Endothelial cell of umbilical vein (primary cell): ENCODE measurements around the gene COQ2. TPM values are rescaled to one million over a fixed set of nuclear protein-coding genes. Genes with fewer than 3 reads are reported as not detected.

Experiments
- BruUV-seq: library from RNA; stranded (reverse); fragments of 400-500 nt; replicated peaks from 2 replicates; lab custom pipeline; 2021; lab: Mats Ljungman, UMichigan
- CTCF ChIA-PET: fragments of 300-600, 350-600 bp; sonication (Branson Sonifier 250); formaldehyde crosslinking; loops from one replicate; lab custom pipeline; 2021; ENCODE audit warnings: antibody characterized with exemption, inconsistent platforms; lab: Charles Lee
- POLR2A ChIA-PET: fragments of 300-600, 350-600 bp; sonication (Branson Sonifier 250); formaldehyde crosslinking; loops from one replicate; lab custom pipeline; 2021; ENCODE audit warnings: antibody characterized with exemption, inconsistent platforms; lab: Charles Lee
- DNase-seq: peaks from one replicate; pipeline ENCODE4 v3.0.0-alpha.2; 2011; ENCODE audit warnings: low read depth, low spot score
- FAIRE-seq: peaks from 2 replicates; lab custom pipeline; 2011; peaks lifted over from hg19 to GRCh38; lab: Jason Lieb, UNC
- H2AFZ ChIP-seq: 2 replicates; pipeline ENCODE4 v1.6.0; 2012; ENCODE audit warnings: low read depth, low read length, control low read depth, inconsistent platforms
- H3K27ac ChIP-seq: 2 replicates; pipeline ENCODE4 v1.5.1; 2011; ENCODE audit warnings: low read depth, mild to moderate bottlenecking, control low read depth, low read length, moderate library complexity; ENCODE audit not compliant: insufficient read depth
- H3K27me3 ChIP-seq, 2 experiments: 2 replicates each; pipeline versions ENCODE4 v1.6.0 to v1.6.1; 2011; ENCODE audit warnings: low read length in 2 of 2, mixed read lengths in 1 of 2; ENCODE audit not compliant: control insufficient read depth in 2 of 2, insufficient read depth in 2 of 2
- H3K36me3 ChIP-seq, 2 experiments: 2 replicates in 1 of 2; 3 replicates in 1 of 2; pipeline ENCODE4 v1.5.1; 2011; ENCODE audit warnings: low read length in 2 of 2, mild to moderate bottlenecking in 1 of 2, moderate library complexity in 1 of 2; ENCODE audit not compliant: control insufficient read depth in 2 of 2, insufficient read depth in 2 of 2; ENCODE audit errors: extremely low read depth in 1 of 2
- H3K4me1 ChIP-seq: 3 replicates; pipeline ENCODE4 v1.5.1; 2011; ENCODE audit warnings: mild to moderate bottlenecking, low read length; ENCODE audit not compliant: control insufficient read depth, insufficient read depth; ENCODE audit errors: extremely low read depth
- H3K4me2 ChIP-seq: 2 replicates; pipeline ENCODE4 v1.6.1; 2011; ENCODE audit warnings: low read length, control low read depth, mixed read lengths; ENCODE audit not compliant: insufficient read depth
- H3K4me3 ChIP-seq, 3 experiments: fragments of 200-600 bp in 1 of 3; sonication (generic), shearing (Covaris generic) in 1 of 3; replicated peaks in 1 of 3; 2 replicates each; pipeline ENCODE4 v1.5.1; 2011 to 2016; ENCODE audit warnings: control low read depth in 3 of 3, low read length in 3 of 3, mild to moderate bottlenecking in 2 of 3, inconsistent platforms in 1 of 3, low read depth in 1 of 3, moderate library complexity in 1 of 3; ENCODE audit not compliant: insufficient read depth in 1 of 3
- H3K79me2 ChIP-seq: 2 replicates; pipeline ENCODE4 v1.6.0; 2012; ENCODE audit warnings: low read length, inconsistent platforms; ENCODE audit not compliant: control insufficient read depth, insufficient read depth
- H3K9ac ChIP-seq: replicated peaks from 2 replicates; pipeline ENCODE3; 2011; ENCODE audit warnings: low read length, control low read depth; ENCODE audit not compliant: insufficient read depth; ENCODE audit errors: extremely low read depth
- H3K9me1 ChIP-seq: replicated peaks from 3 replicates; pipeline ENCODE4 v1.6.0; 2011; ENCODE audit warnings: mild to moderate bottlenecking, low read length; ENCODE audit not compliant: control insufficient read depth, insufficient read depth; ENCODE audit errors: extremely low read depth
- H3K9me3 ChIP-seq: replicated peaks from 2 replicates; pipeline ENCODE4 v1.5.1; 2012; ENCODE audit warnings: low read length, inconsistent platforms; ENCODE audit not compliant: control insufficient read depth, insufficient read depth
- H4K20me1 ChIP-seq: replicated peaks from 2 replicates; pipeline ENCODE3; 2011; ENCODE audit warnings: mild to moderate bottlenecking, low read length; ENCODE audit not compliant: control insufficient read depth, insufficient read depth; ENCODE audit errors: extremely low read depth
- EZH2 ChIP-seq: IDR thresholded peaks from 2 replicates; pipeline ENCODE4 v1.6.1; 2012; ENCODE audit warnings: borderline replicate concordance, low read depth, mild to moderate bottlenecking, moderate library complexity, low read length, inconsistent platforms; ENCODE audit not compliant: severe bottlenecking
- FOS ChIP-seq: IDR thresholded peaks from 2 replicates; pipeline ENCODE4 v1.6.1; 2011; ENCODE audit warnings: mild to moderate bottlenecking, low read length, moderate library complexity, borderline replicate concordance; ENCODE audit not compliant: insufficient read depth
- GATA2 ChIP-seq: IDR thresholded peaks from 2 replicates; pipeline ENCODE4 v1.7.0; 2011; ENCODE audit warnings: low read depth, mild to moderate bottlenecking, moderate library complexity, mixed read lengths, low read length; ENCODE audit not compliant: insufficient read length, insufficient read depth
- JUN ChIP-seq: IDR thresholded peaks from 2 replicates; pipeline ENCODE4 v1.6.1; 2011; ENCODE audit warnings: borderline replicate concordance, low read depth; ENCODE audit not compliant: insufficient read length, insufficient read depth
- MYC ChIP-seq: IDR thresholded peaks from one replicate; pipeline ENCODE4 v1.6.1; 2011; ENCODE audit warnings: mild to moderate bottlenecking, low read depth, low read length
- POLR2A ChIP-seq: IDR thresholded peaks from 2 replicates; pipeline ENCODE4 v1.6.1; 2012; ENCODE audit warnings: low read depth, mild to moderate bottlenecking, control low read depth, low read length
- POLR2AphosphoS5 ChIP-seq: IDR thresholded peaks from 2 replicates; pipeline ENCODE4 v1.6.1; 2012; ENCODE audit warnings: low read depth, mild to moderate bottlenecking, control low read depth, low read length, moderate library complexity; ENCODE audit not compliant: insufficient read depth
- dilution Hi-C: fragments of 300-500 bp; cut with MboI; formaldehyde crosslinking; loops from one replicate; pipeline ENCODE4 v1.15.0; 2019; ENCODE audit warnings: low sequenced_read_pairs; ENCODE audit not compliant: extremely low pct_ligation_motif_present
- intact Hi-C: fragments of 100-400 bp; cut with micrococcal nuclease; formaldehyde crosslinking; loops from one replicate; pipeline ENCODE4 v1.10.0; 2022
- polyA plus RNA-seq, 4 experiments: library from polyadenylated mRNA; depleted of rRNA in 3 of 4; stranded (reverse) in 3 of 4; unstranded in 1 of 4; fragments of >200 nt; gene quantifications; 2 replicates each; pipeline versions ENCODE4 v1.2.1 to v1.2.3, GENCODE V29; 2011 to 2012; ENCODE audit warnings: missing spikeins in 1 of 4
- total RNA-seq: library from RNA; stranded (reverse); gene quantifications from 2 replicates; pipeline ENCODE4 v1.2.3, GENCODE V29; 2021
- TF ChIP-seq, protein P1 (sequence below): IDR thresholded peaks from 2 replicates; pipeline ENCODE4 v1.6.1; 2011; ENCODE audit not compliant: insufficient read depth, insufficient read length
- TF ChIP-seq, protein P2 (sequence below), 2 donors: IDR thresholded peaks; 1 replicate in 1 of 2; 2 replicates in 1 of 2; pipeline ENCODE4 v1.5.1; 2011; ENCODE audit warnings: low read length in 2 of 2, mild to moderate bottlenecking in 2 of 2, moderate library complexity in 2 of 2, control low read depth in 1 of 2, inconsistent platforms in 1 of 2, low read depth in 1 of 2; ENCODE audit not compliant: insufficient read depth in 1 of 2; ENCODE audit errors: extremely low read depth in 1 of 2

The COQ2 gene
- total and polyA plus RNA-seq, 2 donors (not counting 3 experiments of a cell fraction or from before 2014, with no cell fraction given), result 25.5 to 28.0 TPM

DNA sequence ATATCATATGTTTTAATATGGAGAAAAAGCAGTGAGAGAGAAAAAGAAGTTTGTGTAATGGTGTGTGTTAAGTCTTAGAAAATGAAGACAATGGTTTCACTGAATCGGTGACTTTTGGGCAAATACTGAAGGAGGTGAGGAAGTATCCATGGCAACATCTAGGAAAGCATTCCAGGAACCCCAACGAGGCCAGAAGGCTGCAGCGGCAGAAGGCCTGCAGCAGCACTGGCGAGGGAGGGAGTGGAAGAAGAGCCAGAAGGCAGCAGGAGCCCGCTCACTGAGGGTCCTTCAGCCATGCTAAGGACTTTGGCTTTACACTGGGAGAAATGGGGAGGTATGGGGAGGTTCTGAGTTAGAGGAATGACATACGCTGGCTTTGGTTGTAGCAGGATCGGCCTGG lies 26.8 kb downstream of the COQ2 start:
- no peaks in the 10 kb centered on the region for H3K79me2 ChIP-seq
- ChIA-PET POLR2A (no interaction called here), CTCF (interaction anchor here (1.1 to 1.8 kb wide), 3 partner anchors 183 to 246 kb away, joined by 3 to 27 read pairs (median 3); no protein-coding TSS in a partner anchor)
- TF ChIP-seq, protein P1, sequence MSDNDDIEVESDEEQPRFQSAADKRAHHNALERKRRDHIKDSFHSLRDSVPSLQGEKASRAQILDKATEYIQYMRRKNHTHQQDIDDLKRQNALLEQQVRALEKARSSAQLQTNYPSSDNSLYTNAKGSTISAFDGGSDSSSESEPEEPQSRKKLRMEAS, result no peak
- TF ChIP-seq MYC, result no peak
- TF ChIP-seq GATA2, result no peak
- TF ChIP-seq, protein P2, sequence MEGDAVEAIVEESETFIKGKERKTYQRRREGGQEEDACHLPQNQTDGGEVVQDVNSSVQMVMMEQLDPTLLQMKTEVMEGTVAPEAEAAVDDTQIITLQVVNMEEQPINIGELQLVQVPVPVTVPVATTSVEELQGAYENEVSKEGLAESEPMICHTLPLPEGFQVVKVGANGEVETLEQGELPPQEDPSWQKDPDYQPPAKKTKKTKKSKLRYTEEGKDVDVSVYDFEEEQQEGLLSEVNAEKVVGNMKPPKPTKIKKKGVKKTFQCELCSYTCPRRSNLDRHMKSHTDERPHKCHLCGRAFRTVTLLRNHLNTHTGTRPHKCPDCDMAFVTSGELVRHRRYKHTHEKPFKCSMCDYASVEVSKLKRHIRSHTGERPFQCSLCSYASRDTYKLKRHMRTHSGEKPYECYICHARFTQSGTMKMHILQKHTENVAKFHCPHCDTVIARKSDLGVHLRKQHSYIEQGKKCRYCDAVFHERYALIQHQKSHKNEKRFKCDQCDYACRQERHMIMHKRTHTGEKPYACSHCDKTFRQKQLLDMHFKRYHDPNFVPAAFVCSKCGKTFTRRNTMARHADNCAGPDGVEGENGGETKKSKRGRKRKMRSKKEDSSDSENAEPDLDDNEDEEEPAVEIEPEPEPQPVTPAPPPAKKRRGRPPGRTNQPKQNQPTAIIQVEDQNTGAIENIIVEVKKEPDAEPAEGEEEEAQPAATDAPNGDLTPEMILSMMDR (IDR thresholded peaks at IDR 0.05; ENCODE audit: extremely low read depth in 1 of 2, insufficient read depth in 1 of 2, low read depth in 1 of 2, low read length in 2 of 2), result no peak
- TF ChIP-seq EZH2, result no peak
- TF ChIP-seq FOS, result no peak
- TF ChIP-seq POLR2A, result no peak
- TF ChIP-seq POLR2AphosphoS5, result no peak
- no peak for TF ChIP-seq JUN
- no peaks in the 10 kb centered on the region for H3K9me1 ChIP-seq
- no peaks in the 10 kb centered on the region for H3K36me3 ChIP-seq
- no TSS peak for BruUV-seq
- no peaks in the 10 kb centered on the region for H3K27me3 ChIP-seq
- dilution Hi-C loops (no loop called here), intact Hi-C loops (loop anchor here (10.0 kb wide), 1 partner anchor 463 kb away; the partner anchor contains the start of gene SCD5)
- no peak overlapping the region for H3K9ac ChIP-seq
- DNase-seq, result no peak
- H3K4me1 ChIP-seq, result peaks cover 45% of the 10 kb centered on the region
- no peak overlapping the region for H3K4me2 ChIP-seq
- no peaks in the 10 kb centered on the region for H3K9me3 ChIP-seq
- FAIRE-seq, result no peak
- H3K27ac ChIP-seq, result peak overlapping the region; percentile 95
- no peaks in the 10 kb centered on the region for H4K20me1 ChIP-seq
- no peak overlapping the region for H3K4me3 ChIP-seq
- no peak overlapping the region for H2AFZ ChIP-seq
